Uterus (tissue), 4 donors: ENCODE measurements around the gene IFITM10. TPM values are rescaled to one million over a fixed set of nuclear protein-coding genes. Genes with fewer than 3 reads are reported as not detected.

Source experiments
- DNase-seq, 2 donors: peaks; one replicate each; pipeline ENCODE4 v3.0.0-alpha.2; 2019 to 2020
- H3K27ac ChIP-seq, 2 donors: fragments of 200-600 bp; sonication (generic); 1 replicate in 1 of 2; 2 replicates in 1 of 2; pipeline ENCODE4 v1.5.1; 2016 to 2018
- H3K27me3 ChIP-seq, 2 donors: fragments of 200-600 bp; sonication (generic); one replicate each; pipeline ENCODE4 v1.5.1; 2018 to 2019; ENCODE audit warnings: control low read depth in 1 of 2
- H3K36me3 ChIP-seq, 2 donors: fragments of 200-600 bp; sonication (generic); one replicate each; pipeline ENCODE4 v1.5.1; 2019; ENCODE audit warnings: control low read depth in 1 of 2
- H3K4me1 ChIP-seq, 2 donors: fragments of 200-600 bp; sonication (generic); one replicate each; pipeline ENCODE4 v1.5.1; 2018 to 2019; ENCODE audit warnings: control low read depth in 1 of 2
- H3K4me3 ChIP-seq, 2 donors: fragments of 200-600 bp; sonication (generic); 1 replicate in 1 of 2; 2 replicates in 1 of 2; pipeline ENCODE4 v1.5.1; 2018 to 2019; ENCODE audit warnings: mild to moderate bottlenecking in 1 of 2
- H3K9me3 ChIP-seq, 2 donors: fragments of 200-600 bp; sonication (generic); one replicate each; pipeline ENCODE4 v1.5.1; 2019; ENCODE audit warnings: control low read depth in 1 of 2
- POLR2A ChIP-seq, 2 donors: fragments of 450-650 bp; IDR thresholded peaks; one replicate each; pipeline ENCODE4 v1.6.1; 2016; ENCODE audit warnings: antibody characterized with exemption in 2 of 2, mild to moderate bottlenecking in 1 of 2, moderate library complexity in 1 of 2
- intact Hi-C: fragments of 100-400 bp; cut with DNase I; formaldehyde crosslinking; loops from one replicate; pipeline ENCODE4 v1.15.1; 2023; ENCODE audit warnings: low total_unique reads
- total RNA-seq, 4 donors: library from RNA; depleted of rRNA in 3 of 4; stranded (reverse); fragments of >200 nt in 3 of 4; gene quantifications; one replicate each; pipeline versions ENCODE4 v1.1.0 to v1.2.4, GENCODE V29; 2014 to 2023
- TF ChIP-seq, protein P1 (sequence below), 4 experiments: fragments of 200-600 bp in 2 of 4; fragments of 450-650 bp in 2 of 4; sonication (generic) in 2 of 4; IDR thresholded peaks; one replicate each; pipeline ENCODE4 v1.5.1; 2016 to 2019; ENCODE audit warnings: antibody characterized with exemption in 4 of 4, mild to moderate bottlenecking in 2 of 4, moderate library complexity in 1 of 4
- donor health status: DM: yes; HTN: yes; CAD: no.

IFITM10 gene
- total RNA-seq, 4 donors from 2014 or later = 0.85 TPM; not detected in 3

DNA sequence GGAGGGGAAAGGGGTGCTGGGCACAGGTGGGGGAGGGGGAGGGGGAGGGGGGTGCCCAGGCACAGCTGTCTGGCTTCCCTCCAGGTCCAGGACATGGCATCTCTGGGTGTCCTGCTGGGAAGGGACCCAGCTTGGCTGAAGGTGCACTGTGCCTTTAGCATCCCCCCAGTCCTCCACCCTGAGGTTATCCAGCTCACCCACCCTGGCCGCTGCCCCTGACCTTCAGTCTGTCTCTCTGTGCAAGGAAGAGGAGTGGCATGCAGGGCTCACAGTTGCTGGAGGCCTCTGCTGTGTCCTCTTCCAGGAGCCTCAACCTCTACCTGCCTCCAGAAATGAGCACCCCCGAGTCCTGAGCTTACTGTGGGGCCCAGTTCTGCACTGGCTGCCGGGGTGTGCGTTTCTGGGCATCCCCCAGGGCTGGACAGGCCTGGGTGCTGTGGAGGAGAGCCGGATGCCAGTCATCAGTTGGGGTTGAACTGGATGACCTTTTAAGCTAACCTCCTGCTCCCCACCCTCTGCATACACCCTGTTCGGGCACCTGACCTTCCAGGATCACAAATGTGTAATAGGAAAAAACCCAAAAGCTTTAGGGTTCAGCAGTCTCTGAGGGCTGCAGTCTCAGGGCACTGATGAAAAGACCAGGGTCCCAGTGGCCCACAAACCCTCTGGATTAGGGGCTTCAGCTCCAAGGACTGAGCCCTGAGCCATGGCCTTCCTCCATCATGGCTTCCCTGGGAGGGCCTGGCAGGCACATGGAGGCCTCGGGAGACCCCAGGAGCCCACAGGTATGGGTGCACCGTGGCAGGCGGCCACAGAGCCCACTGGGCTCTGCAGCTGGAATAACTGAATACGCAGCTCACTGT, 23.0 kb upstream of the IFITM10 start:
- H3K4me1 ChIP-seq = no peaks in the 10 kb centered on the region
- peak in 1 of 2 donors; percentile 17 for DNase-seq
- H3K27me3 ChIP-seq = no peaks in the 10 kb centered on the region
- no peaks in the 10 kb centered on the region for H3K36me3 ChIP-seq
- no peak overlapping the region for H3K4me3 ChIP-seq
- no peaks in the 10 kb centered on the region for H3K9me3 ChIP-seq
- H3K27ac ChIP-seq = peak overlapping the region in 1 of 2 donors; percentile 41
- intact Hi-C loops = no loop called here
- TF ChIP-seq, protein P1, sequence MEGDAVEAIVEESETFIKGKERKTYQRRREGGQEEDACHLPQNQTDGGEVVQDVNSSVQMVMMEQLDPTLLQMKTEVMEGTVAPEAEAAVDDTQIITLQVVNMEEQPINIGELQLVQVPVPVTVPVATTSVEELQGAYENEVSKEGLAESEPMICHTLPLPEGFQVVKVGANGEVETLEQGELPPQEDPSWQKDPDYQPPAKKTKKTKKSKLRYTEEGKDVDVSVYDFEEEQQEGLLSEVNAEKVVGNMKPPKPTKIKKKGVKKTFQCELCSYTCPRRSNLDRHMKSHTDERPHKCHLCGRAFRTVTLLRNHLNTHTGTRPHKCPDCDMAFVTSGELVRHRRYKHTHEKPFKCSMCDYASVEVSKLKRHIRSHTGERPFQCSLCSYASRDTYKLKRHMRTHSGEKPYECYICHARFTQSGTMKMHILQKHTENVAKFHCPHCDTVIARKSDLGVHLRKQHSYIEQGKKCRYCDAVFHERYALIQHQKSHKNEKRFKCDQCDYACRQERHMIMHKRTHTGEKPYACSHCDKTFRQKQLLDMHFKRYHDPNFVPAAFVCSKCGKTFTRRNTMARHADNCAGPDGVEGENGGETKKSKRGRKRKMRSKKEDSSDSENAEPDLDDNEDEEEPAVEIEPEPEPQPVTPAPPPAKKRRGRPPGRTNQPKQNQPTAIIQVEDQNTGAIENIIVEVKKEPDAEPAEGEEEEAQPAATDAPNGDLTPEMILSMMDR (IDR thresholded peaks at IDR 0.05) = no peak
- no peak for TF ChIP-seq POLR2A (IDR thresholded peaks at IDR 0.05)

DNA sequence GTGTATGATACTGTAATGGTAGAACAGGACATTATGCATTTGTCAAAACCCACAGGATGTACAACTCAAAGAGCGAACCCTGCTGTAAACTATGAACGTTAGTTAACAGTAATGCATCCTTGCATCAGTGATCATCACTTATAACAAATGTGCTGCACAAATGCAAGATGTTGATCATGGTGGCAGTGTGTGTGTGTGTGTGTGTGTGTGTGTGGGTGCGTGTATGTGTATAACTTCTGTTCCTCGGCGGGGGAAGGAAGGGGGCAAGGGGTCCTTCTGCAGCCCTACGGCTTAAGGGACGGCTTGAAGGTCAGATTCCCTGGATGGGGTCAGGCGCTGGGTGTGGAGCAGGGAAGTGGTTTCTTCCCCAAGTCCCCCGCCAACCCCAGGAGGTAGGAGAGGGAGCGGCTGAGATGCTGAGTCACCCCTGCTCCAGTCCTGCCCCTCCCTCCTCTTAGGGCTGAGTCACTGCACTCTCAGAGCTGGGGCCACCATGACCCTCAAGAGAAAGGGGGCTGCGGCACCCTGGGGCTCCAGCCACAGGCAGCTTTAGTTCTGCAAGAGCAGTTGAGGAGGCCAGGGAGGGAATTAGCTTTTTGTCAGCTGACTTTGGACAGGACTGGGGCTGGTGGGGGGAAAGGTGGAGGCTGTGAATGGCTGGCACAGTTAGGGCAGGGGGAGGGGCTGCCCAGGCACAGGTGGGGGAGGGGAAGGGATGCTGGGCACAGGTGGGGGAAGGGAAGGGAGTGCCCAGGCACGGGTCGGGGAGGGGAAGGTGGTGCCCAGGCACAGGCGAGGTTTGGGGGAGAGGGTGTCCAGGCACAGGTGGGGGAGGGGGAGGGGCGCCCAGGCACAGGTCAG, 22.1 kb upstream of the IFITM10 start:
- no peaks in the 10 kb centered on the region for H3K27me3 ChIP-seq
- H3K27ac ChIP-seq = peak overlapping the region; percentile 19 to 41
- no peaks in the 10 kb centered on the region for H3K9me3 ChIP-seq
- peak; percentile 71 to 79 for DNase-seq
- H3K4me1 ChIP-seq = no peaks in the 10 kb centered on the region
- no peaks in the 10 kb centered on the region for H3K36me3 ChIP-seq
- intact Hi-C loops = no loop called here
- TF ChIP-seq POLR2A (IDR thresholded peaks at IDR 0.05) = no peak
- TF ChIP-seq, protein P1 (IDR thresholded peaks at IDR 0.05) = no peak
- H3K4me3 ChIP-seq = no peak overlapping the region

DNA sequence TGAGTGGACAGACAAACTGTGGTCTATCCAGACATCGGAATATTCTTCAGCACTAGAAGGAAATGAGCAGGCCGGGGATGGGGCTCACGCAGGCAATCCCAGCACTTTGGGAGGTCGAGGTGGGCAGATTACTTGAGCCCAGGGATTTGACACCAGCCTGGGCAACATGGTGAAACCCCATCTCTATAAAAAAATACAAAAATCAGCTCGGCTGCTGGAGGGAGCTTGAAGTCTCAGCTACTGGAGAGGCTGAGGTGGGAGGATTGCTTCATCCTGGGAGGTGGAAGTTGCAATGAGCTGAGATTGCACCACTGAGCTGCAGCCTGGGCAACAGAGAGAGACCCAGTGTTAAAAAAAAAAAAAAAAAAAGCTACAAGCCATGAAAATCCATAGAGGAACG, 21.3 kb upstream of the IFITM10 start:
- no peak overlapping the region for H3K4me3 ChIP-seq
- H3K4me1 ChIP-seq = no peaks in the 10 kb centered on the region
- TF ChIP-seq POLR2A (IDR thresholded peaks at IDR 0.05) = no peak
- TF ChIP-seq, protein P1 (IDR thresholded peaks at IDR 0.05) = no peak
- DNase-seq = peak; percentile 27 to 38
- H3K27ac ChIP-seq = peak overlapping the region in 1 of 2 donors; percentile 41
- no peaks in the 10 kb centered on the region for H3K9me3 ChIP-seq
- no peaks in the 10 kb centered on the region for H3K36me3 ChIP-seq
- intact Hi-C loops = no loop called here
- no peaks in the 10 kb centered on the region for H3K27me3 ChIP-seq

GRCh38 chr11:1771273-1771672, 20.9 kb upstream of the IFITM10 start:
- no peak for DNase-seq
- H3K36me3 ChIP-seq = no peaks in the 10 kb centered on the region
- TF ChIP-seq, protein P1 (IDR thresholded peaks at IDR 0.05) = no peak
- TF ChIP-seq POLR2A (IDR thresholded peaks at IDR 0.05) = no peak
- no peak overlapping the region for H3K4me3 ChIP-seq
- no peaks in the 10 kb centered on the region for H3K27me3 ChIP-seq
- H3K9me3 ChIP-seq = no peaks in the 10 kb centered on the region
- intact Hi-C loops = no loop called here
- peak overlapping the region in 1 of 2 donors; percentile 41 for H3K27ac ChIP-seq
- H3K4me1 ChIP-seq = no peaks in the 10 kb centered on the region

DNA sequence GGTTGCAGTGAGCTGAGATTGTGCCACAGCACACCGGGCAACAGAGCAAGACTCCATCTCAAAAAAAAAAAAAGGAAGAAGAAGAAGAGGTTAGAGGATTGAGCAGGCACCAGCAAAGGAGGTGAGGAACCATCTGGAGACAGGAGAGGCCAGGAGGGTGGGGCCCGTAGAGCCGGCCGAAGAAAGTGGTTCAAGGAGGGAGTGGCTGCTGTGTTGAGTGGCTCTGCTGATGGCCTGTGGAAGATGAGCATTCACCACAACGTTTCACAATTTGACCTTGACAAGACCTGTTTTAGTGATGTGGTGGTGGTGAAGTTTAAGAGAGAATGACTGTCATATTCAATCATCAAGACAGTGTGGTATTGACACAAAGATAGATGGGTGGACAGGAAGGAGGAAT, 20.1 kb upstream of the IFITM10 start:
- Histone ChIP-seq H3K9me3 (no peaks in the 10 kb centered on the region), H3K4me1 (no peaks in the 10 kb centered on the region), H3K27me3 (no peaks in the 10 kb centered on the region), H3K4me3 (no peak overlapping the region), H3K36me3 (no peaks in the 10 kb centered on the region), H3K27ac (no peak overlapping the region)
- no peak for DNase-seq
- TF ChIP-seq, protein P1 (IDR thresholded peaks at IDR 0.05) = no peak
- no peak for TF ChIP-seq POLR2A (IDR thresholded peaks at IDR 0.05)
- intact Hi-C loops = no loop called here
